GM12864 (cell line): ENCODE data around the gene PCDH19.

ENCODE experiments used
- DNase-seq: peaks from one replicate; pipeline ENCODE4 v3.0.0-alpha.2; 2011; ENCODE audit warnings: low read depth
- H3K4me3 ChIP-seq: 2 replicates; pipeline ENCODE4 v1.5.1; 2011; ENCODE audit warnings: mild to moderate bottlenecking, low read depth, low read length, control low read depth
- TF ChIP-seq, protein P1 (sequence below): IDR thresholded peaks from 2 replicates; pipeline ENCODE4 v1.5.1; 2011; ENCODE audit warnings: low read depth, mild to moderate bottlenecking, moderate library complexity, low read length, control low read depth, inconsistent platforms; ENCODE audit errors: missing control alignments

PCDH19 gene

GRCh38 chrX:100395781-100396180 is 14.3 kb downstream of the PCDH19 start:
- TF ChIP-seq, protein P1, sequence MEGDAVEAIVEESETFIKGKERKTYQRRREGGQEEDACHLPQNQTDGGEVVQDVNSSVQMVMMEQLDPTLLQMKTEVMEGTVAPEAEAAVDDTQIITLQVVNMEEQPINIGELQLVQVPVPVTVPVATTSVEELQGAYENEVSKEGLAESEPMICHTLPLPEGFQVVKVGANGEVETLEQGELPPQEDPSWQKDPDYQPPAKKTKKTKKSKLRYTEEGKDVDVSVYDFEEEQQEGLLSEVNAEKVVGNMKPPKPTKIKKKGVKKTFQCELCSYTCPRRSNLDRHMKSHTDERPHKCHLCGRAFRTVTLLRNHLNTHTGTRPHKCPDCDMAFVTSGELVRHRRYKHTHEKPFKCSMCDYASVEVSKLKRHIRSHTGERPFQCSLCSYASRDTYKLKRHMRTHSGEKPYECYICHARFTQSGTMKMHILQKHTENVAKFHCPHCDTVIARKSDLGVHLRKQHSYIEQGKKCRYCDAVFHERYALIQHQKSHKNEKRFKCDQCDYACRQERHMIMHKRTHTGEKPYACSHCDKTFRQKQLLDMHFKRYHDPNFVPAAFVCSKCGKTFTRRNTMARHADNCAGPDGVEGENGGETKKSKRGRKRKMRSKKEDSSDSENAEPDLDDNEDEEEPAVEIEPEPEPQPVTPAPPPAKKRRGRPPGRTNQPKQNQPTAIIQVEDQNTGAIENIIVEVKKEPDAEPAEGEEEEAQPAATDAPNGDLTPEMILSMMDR: no peak
- H3K4me3 ChIP-seq: no peak overlapping the region
- DNase-seq: no peak

DNA sequence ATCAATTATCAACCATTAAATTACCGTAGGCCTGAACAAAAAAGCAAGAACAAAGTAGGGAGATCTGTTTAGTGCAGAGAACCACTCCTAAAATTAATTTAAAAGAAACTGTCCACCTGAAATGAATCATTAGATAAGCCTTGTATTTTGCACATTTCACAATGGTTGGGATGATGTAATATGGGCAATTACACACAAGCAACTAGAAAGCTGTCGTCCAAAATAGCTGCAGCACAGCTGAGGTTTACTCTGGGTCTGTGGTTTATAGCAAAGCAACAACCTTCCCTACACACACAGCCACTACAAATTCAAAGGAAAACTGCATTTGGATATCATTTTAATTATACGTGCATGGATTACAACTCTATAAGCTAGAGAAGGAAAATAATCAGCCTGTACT is 28.5 kb downstream of the PCDH19 start:
- DNase-seq: no peak
- TF ChIP-seq, protein P1: no peak
- H3K4me3 ChIP-seq: no peak overlapping the region

DNA sequence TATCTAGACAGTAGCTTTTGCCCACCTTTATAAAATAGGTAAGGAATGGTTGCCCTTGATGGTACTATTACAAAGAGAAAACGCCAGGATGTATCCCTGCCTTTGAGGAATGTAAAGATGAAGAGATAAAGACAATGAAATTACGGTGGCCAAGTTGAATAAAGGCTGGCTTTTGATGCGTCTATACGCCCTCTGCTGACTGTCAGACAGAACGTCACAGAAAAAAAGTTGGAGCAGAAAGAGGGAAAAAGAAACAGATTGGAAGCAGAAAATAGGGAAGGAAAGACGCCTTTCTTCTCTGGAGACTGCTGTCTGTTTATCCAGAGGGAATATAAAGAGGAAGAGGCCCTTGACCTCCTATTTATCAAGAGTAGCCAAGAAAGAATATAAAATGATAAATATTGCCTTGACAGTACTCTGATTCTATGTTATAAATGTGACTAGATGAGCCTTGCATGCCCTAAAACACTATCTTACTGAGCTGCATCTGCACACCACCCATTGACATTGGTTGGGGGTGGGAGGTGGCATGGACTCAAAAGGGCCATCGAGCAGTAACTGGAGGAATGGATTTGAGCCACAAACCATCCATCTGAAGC is 30.6 kb downstream of the PCDH19 start:
- DNase-seq: no peak
- TF ChIP-seq, protein P1: peak; percentile 44
- H3K4me3 ChIP-seq: no peak overlapping the region

DNA sequence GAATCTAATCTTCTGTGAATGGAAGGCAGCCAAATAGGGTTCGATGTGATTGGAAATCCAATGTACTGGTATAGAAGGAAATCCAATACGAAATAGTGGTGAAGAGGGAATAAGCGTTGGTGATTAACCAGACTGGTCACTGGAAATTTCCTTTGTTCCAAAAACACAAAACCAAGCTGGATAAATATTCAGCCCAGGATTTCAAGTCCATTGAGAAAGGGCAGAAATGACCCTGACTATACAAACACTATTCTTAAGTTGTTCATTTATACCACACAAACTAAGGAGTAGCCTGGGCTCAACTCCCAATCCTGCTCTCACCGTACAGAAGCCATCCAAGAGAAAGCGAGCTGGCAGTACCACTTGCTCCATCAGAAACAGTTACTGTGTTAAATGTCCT is 32.2 kb downstream of the PCDH19 start:
- TF ChIP-seq, protein P1: no peak
- H3K4me3 ChIP-seq: no peak overlapping the region
- no peak for DNase-seq

- no peak overlapping the region for H3K4me3 ChIP-seq
- DNase-seq: no peak
- TF ChIP-seq, protein P1: no peak
These were observed 33.5 kb downstream of the PCDH19 start for GRCh38 chrX:100376576-100376975.

DNA sequence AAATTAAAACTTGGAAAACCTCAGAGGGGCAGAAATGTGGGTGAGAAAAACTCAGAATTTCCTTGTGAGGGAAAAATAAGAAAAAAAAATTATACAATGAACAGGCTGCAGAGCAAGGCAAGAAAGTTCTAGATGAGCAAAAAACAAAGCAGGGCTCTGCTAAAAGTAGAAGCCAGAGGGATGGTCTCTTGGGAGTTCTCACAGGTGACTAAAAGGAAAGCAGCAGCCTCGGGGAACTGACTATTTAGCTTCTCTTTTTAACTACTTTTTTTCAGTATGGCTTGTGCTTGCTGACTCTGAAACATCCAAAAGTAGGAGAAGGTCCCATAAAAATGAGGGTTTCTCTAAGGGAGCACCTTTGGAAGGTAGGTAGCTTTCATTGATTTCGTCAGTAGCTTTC is 36.4 kb downstream of the PCDH19 start:
- no peak for DNase-seq
- no peak overlapping the region for H3K4me3 ChIP-seq
- TF ChIP-seq, protein P1: no peak

DNA sequence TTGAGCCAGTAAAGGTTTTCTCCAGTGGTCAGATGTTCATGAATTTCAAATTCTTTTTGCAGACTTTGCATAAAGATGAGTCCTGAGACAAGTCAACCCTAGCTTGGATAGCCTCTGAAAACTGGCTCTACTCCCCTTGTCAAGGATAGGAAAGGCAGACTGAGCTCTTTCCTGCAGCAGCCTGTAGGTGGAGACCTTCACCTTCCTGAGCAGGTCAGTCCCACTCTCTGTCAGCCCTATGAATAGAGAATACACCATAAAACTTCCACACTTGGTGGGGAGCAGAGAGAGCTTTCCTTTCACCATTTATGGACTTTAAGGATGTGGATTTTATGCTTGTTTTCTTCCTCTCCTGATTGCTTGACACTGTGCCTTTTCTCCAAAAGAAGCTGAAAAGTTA is 41.9 kb downstream of the PCDH19 start:
- no peak for DNase-seq
- TF ChIP-seq, protein P1: peak; percentile 47
- no peak overlapping the region for H3K4me3 ChIP-seq
